NCI-H446 (cell line): Measurements from ENCODE around the gene LYVE1.

Source experiments
- DNase-seq, 2 experiments: peaks; one replicate each; lab custom pipeline; 2025; lab: John Stamatoyannopoulos, UW

Gene LYVE1

GRCh38 chr11:10522276-10522675 is 46.2 kb downstream of the LYVE1 start:
- no peak for DNase-seq

DNA sequence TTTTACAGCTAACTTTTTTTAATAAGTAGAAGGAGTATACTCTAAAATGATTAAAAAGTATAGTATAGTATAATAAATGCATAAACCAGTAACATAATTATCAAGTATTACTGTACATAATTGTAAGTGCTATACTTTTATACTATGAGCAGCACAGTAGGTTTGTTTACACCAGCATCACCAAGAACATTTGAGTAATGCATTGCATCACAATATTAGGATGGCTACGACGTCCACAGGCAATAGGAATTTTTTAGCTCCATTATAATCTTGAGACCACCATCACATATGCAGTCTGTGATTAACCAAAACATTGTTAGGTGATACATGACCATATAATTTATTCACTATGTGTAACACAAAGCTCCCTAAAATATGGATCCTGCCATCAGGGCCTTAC is 47.9 kb downstream of the LYVE1 start:
- DNase-seq = no peak

GRCh38 chr11:10519630-10520029 is 48.8 kb downstream of the LYVE1 start:
- no peak for DNase-seq

GRCh38 chr11:10518891-10519290 is 49.6 kb downstream of the LYVE1 start:
- DNase-seq = no peak

GRCh38 chr11:10518123-10518522 is 50.3 kb downstream of the LYVE1 start:
- no peak for DNase-seq

- DNase-seq = no peak
Measured at GRCh38 chr11:10515418-10515817, 53.0 kb downstream of the LYVE1 start.

- DNase-seq = no peak
Measured at GRCh38 chr11:10514709-10515108, 53.8 kb downstream of the LYVE1 start.

DNA sequence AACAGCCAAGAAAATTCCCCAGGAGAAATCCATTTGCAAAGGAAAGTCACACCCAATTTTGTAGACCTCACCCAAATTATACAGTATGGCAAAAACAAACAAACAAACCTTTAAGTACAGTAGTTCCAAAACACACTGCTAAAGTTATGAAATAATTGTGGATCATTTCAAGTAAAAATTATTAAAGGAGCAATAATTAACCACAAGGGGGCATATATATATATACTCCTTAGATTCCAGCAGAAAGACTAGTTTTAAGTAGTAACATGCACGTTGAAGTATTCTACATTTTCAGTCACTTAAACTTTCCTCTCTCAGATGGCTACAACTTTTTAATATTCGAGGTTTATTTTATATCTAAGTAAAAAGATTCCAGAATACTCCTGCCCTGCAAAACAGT is 54.3 kb downstream of the LYVE1 start:
- DNase-seq = no peak

GRCh38 chr11:10511181-10511621 is 57.3 kb downstream of the LYVE1 start:
- DNase-seq = no peak
